OCI-LY3 (cell line): ENCODE data around the gene RTTN.

Source experiments
- EZH2phosphoT487 ChIP-seq: fragments of 200-600 bp; shearing (Covaris generic); IDR thresholded peaks from 2 replicates; pipeline ENCODE4 v1.6.1; 2018; ENCODE audit warnings: antibody characterized with exemption, mixed run types, low read depth
- TF ChIP-seq, protein P1 (sequence below): fragments of 200-600, 300-600 bp; sonication (generic); IDR thresholded peaks from 2 replicates; pipeline ENCODE4 v1.5.1; 2014; ENCODE audit warnings: antibody characterized with exemption, low read length, low read depth

DNA sequence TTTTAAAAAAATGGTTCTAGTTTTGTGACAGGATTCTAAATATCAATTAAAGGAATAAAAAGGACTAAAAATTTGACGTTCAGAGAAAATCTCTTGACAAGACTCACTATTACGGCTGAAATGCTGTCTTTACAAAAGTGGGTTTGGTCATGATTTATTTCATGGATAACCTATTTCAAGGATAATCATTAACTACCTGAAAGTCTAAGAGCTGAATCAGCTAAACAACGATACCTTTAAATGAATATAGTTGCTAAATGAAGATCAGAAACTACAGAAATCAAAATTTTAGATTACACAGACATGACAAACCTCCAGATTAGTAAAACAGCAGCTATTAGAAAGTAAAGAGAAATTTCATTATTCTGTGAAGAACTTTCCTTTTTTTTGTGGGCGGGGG is 35.7 kb downstream of the RTTN start:
- TF ChIP-seq, protein P1, sequence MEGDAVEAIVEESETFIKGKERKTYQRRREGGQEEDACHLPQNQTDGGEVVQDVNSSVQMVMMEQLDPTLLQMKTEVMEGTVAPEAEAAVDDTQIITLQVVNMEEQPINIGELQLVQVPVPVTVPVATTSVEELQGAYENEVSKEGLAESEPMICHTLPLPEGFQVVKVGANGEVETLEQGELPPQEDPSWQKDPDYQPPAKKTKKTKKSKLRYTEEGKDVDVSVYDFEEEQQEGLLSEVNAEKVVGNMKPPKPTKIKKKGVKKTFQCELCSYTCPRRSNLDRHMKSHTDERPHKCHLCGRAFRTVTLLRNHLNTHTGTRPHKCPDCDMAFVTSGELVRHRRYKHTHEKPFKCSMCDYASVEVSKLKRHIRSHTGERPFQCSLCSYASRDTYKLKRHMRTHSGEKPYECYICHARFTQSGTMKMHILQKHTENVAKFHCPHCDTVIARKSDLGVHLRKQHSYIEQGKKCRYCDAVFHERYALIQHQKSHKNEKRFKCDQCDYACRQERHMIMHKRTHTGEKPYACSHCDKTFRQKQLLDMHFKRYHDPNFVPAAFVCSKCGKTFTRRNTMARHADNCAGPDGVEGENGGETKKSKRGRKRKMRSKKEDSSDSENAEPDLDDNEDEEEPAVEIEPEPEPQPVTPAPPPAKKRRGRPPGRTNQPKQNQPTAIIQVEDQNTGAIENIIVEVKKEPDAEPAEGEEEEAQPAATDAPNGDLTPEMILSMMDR = no peak
- no peak for TF ChIP-seq EZH2phosphoT487
